ENCODE measurements around the gene VWA2. TPM values are rescaled to one million over a fixed set of nuclear protein-coding genes. Genes with fewer than 3 reads are reported as not detected.

Gene VWA2
- total RNA-seq, 1 experiment from 2014 or later, result not detected

DNA sequence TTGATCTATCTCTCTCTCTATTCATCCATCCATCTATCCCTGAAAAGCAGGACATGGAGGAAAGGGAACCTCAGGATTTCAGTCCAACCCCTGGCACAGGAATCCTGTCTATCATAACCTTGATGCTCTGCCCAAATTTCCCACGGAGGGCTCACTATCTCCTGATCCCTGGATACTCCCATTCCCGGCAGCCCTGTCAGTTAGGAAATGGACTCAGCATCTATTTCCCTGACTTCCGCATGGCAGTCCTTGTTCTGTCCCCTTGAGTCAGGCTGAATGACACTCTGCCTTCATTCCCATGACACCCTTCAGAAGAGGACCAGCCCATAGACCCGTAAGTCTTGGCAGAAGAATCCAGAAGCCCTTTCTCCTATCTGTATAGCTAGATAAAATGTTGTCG is 77.7 kb downstream of the VWA2 start:
- POLR2A ChIA-PET, result interaction anchor here (1.6 kb wide), 1 partner anchor 8 kb away, joined by 4 read pairs; no protein-coding TSS in a partner anchor
- TF ChIP-seq JUND (IDR thresholded peaks at IDR 0.05) (no peak), CBX3 (IDR thresholded peaks at IDR 0.05; ENCODE audit: low read depth) (no peak), ZNF274 (IDR thresholded peaks at IDR 0.05; ENCODE audit: low read depth, low read length) (no peak), EZH2 (IDR thresholded peaks at IDR 0.05) (no peak), YY1 (IDR thresholded peaks at IDR 0.05; ENCODE audit: extremely low read depth, insufficient replicate concordance, low read depth, low read length) (no peak), ELF1 (IDR thresholded peaks at IDR 0.05; ENCODE audit: borderline replicate concordance, low read depth) (no peak), CEBPB (IDR thresholded peaks at IDR 0.05; ENCODE audit: low read depth) (no peak), SP1 (IDR thresholded peaks at IDR 0.05; ENCODE audit: low read depth) (no peak), EZH2phosphoT487 (IDR thresholded peaks at IDR 0.05; ENCODE audit: borderline replicate concordance) (no peak), TCF7L2 (IDR thresholded peaks at IDR 0.05; ENCODE audit: borderline replicate concordance, extremely low read depth, insufficient read depth, insufficient read length) (no peak), RAD21 (IDR thresholded peaks at IDR 0.05; ENCODE audit: low read depth) (no peak), EGR1 (IDR thresholded peaks at IDR 0.05; ENCODE audit: low read depth) (no peak), SRF (IDR thresholded peaks at IDR 0.05; ENCODE audit: low read depth) (no peak)
- TF ChIP-seq, protein P1, sequence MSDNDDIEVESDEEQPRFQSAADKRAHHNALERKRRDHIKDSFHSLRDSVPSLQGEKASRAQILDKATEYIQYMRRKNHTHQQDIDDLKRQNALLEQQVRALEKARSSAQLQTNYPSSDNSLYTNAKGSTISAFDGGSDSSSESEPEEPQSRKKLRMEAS (IDR thresholded peaks at IDR 0.05), result no peak
- TF ChIP-seq, protein P2, sequence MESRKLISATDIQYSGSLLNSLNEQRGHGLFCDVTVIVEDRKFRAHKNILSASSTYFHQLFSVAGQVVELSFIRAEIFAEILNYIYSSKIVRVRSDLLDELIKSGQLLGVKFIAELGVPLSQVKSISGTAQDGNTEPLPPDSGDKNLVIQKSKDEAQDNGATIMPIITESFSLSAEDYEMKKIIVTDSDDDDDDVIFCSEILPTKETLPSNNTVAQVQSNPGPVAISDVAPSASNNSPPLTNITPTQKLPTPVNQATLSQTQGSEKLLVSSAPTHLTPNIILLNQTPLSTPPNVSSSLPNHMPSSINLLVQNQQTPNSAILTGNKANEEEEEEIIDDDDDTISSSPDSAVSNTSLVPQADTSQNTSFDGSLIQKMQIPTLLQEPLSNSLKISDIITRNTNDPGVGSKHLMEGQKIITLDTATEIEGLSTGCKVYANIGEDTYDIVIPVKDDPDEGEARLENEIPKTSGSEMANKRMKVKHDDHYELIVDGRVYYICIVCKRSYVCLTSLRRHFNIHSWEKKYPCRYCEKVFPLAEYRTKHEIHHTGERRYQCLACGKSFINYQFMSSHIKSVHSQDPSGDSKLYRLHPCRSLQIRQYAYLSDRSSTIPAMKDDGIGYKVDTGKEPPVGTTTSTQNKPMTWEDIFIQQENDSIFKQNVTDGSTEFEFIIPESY (IDR thresholded peaks at IDR 0.05; ENCODE audit: extremely low read depth, insufficient replicate concordance, low read length), result no peak
- TF ChIP-seq, protein P3, sequence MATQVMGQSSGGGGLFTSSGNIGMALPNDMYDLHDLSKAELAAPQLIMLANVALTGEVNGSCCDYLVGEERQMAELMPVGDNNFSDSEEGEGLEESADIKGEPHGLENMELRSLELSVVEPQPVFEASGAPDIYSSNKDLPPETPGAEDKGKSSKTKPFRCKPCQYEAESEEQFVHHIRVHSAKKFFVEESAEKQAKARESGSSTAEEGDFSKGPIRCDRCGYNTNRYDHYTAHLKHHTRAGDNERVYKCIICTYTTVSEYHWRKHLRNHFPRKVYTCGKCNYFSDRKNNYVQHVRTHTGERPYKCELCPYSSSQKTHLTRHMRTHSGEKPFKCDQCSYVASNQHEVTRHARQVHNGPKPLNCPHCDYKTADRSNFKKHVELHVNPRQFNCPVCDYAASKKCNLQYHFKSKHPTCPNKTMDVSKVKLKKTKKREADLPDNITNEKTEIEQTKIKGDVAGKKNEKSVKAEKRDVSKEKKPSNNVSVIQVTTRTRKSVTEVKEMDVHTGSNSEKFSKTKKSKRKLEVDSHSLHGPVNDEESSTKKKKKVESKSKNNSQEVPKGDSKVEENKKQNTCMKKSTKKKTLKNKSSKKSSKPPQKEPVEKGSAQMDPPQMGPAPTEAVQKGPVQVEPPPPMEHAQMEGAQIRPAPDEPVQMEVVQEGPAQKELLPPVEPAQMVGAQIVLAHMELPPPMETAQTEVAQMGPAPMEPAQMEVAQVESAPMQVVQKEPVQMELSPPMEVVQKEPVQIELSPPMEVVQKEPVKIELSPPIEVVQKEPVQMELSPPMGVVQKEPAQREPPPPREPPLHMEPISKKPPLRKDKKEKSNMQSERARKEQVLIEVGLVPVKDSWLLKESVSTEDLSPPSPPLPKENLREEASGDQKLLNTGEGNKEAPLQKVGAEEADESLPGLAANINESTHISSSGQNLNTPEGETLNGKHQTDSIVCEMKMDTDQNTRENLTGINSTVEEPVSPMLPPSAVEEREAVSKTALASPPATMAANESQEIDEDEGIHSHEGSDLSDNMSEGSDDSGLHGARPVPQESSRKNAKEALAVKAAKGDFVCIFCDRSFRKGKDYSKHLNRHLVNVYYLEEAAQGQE (IDR thresholded peaks at IDR 0.05; ENCODE audit: low read depth), result no peak

More for the DNA sequence above, 77.7 kb downstream of the VWA2 start:
- no peaks in the 10 kb centered on the region for H3K9me2 ChIP-seq (ENCODE audit: insufficient read depth)
- H3K36me3 ChIP-seq (ENCODE audit: control insufficient read depth in 1 of 2, insufficient read depth in 2 of 2, low read length in 2 of 2), result no peaks in the 10 kb centered on the region
- no peak overlapping the region for H2AFZ ChIP-seq (ENCODE audit: low read depth, low read length, poor library complexity, severe bottlenecking)
- RAD21 ChIA-PET (ENCODE audit: low non-redundant PET in 1 of 2, low total read pairs in 2 of 2, uncharacterized antibody in 2 of 2, unreplicated experiment in 2 of 2), result no interaction called here
- H3K9me3 ChIP-seq (ENCODE audit: control insufficient read depth in 1 of 2, insufficient read depth in 1 of 2, low read depth in 1 of 2, low read length in 2 of 2), result no peaks in the 10 kb centered on the region
- H3K79me2 ChIP-seq (ENCODE audit: insufficient read depth, low read length), result no peaks in the 10 kb centered on the region
- H3K9ac ChIP-seq (ENCODE audit: low read length), result no peak overlapping the region
- intact Hi-C loops (cut with micrococcal nuclease), result no loop called here
- no peak for ATAC-seq
- no peak for DNase-seq (ENCODE audit: low read depth, low spot score)
- H3K4me1 ChIP-seq (ENCODE audit: control insufficient read depth in 1 of 2, insufficient read depth in 2 of 2, low read length in 2 of 2), result peaks cover 18 to 26% of the 10 kb centered on the region in 2 experiments
- H3K27me3 ChIP-seq (ENCODE audit: insufficient read depth, low read length), result peaks cover 85% of the 10 kb centered on the region
- CTCF ChIA-PET, result interaction anchor here (1.1 to 2.1 kb wide), 2 partner anchors 13 kb away, joined by 5 to 15 read pairs; no protein-coding TSS in a partner anchor
- no peak overlapping the region for H3K4me3 ChIP-seq (replicated peaks in 1 of 2; ENCODE audit: low read depth in 1 of 2, low read length in 2 of 2)
- BruUV-seq (replicated peaks), result no TSS peak
- H4K20me1 ChIP-seq (ENCODE audit: insufficient read depth), result no peaks in the 10 kb centered on the region; the same call in 1 of the 2 replicates
- H3K27ac ChIP-seq (ENCODE audit: low read depth, low read length), result no peak overlapping the region
- no peak overlapping the region for H3K4me2 ChIP-seq (ENCODE audit: low read length)

All from HCT116 (cell line).